Karpas-422 (cell line): ENCODE measurements around the gene SLC39A5. TPM values are rescaled to one million over a fixed set of nuclear protein-coding genes. Genes with fewer than 3 reads are reported as not detected.

ENCODE experiments used
- DNase-seq: peaks from one replicate; pipeline ENCODE4 v3.0.0-alpha.2; 2015
- H2AFZ ChIP-seq: fragments of 200-600 bp; sonication (generic); 2 replicates; pipeline ENCODE4 v1.6.1; 2014; ENCODE audit warnings: antibody characterized with exemption, low read length, mixed read lengths
- H3K27ac ChIP-seq: fragments of 200-600 bp; sonication (generic); 2 replicates; pipeline ENCODE4 v1.5.1; 2014; ENCODE audit warnings: mild to moderate bottlenecking, low read length, moderate library complexity
- H3K27me3 ChIP-seq: fragments of 200-600 bp; sonication (generic); 2 replicates; pipeline ENCODE4 v1.6.1; 2014; ENCODE audit warnings: low read length, mixed read lengths
- H3K36me3 ChIP-seq: fragments of 200-600 bp; sonication (generic); 2 replicates; pipeline ENCODE4 v1.6.1; 2014; ENCODE audit warnings: low read length, mixed read lengths; ENCODE audit not compliant: insufficient read depth
- H3K4me1 ChIP-seq: fragments of 200-600 bp; sonication (generic); 2 replicates; pipeline ENCODE4 v1.6.1; 2014; ENCODE audit warnings: mild to moderate bottlenecking, low read length, mixed read lengths
- H3K4me2 ChIP-seq: fragments of 200-600 bp; sonication (generic); 2 replicates; pipeline ENCODE4 v1.6.1; 2014; ENCODE audit warnings: low read length, low read depth, mild to moderate bottlenecking; ENCODE audit not compliant: poor library complexity, severe bottlenecking
- H3K4me3 ChIP-seq: fragments of 200-600 bp; sonication (generic); 2 replicates; pipeline ENCODE4 v1.5.1; 2014; ENCODE audit warnings: mild to moderate bottlenecking, antibody characterized with exemption, low read length, mixed read lengths
- H3K79me2 ChIP-seq: fragments of 200-600 bp; sonication (generic); 2 replicates; pipeline ENCODE4 v1.6.1; 2014; ENCODE audit warnings: mild to moderate bottlenecking, low read length, mixed read lengths
- H3K9ac ChIP-seq: fragments of 200-600 bp; sonication (generic); 2 replicates; pipeline ENCODE4 v1.6.0; 2014; ENCODE audit warnings: low read length
- H3K9me2 ChIP-seq: fragments of 200-600 bp; sonication (generic), shearing (Covaris generic); replicated peaks from 2 replicates; pipeline ENCODE4 v1.6.0; 2014; ENCODE audit warnings: mild to moderate bottlenecking, low read length, moderate library complexity; ENCODE audit not compliant: insufficient read depth
- H3K9me3 ChIP-seq: fragments of 300-700, 200-600 bp; sonication (generic); 2 replicates; pipeline ENCODE4 v1.6.1; 2014; ENCODE audit warnings: low read length, mixed read lengths
- H4K20me1 ChIP-seq: fragments of 200-600 bp; sonication (generic); 2 replicates; pipeline ENCODE4 v1.6.1; 2014; ENCODE audit warnings: mild to moderate bottlenecking, antibody characterized with exemption, low read length, low read depth; ENCODE audit not compliant: insufficient read depth
- total RNA-seq: library from RNA; depleted of rRNA; stranded (reverse); fragments of >200 nt; shearing (Covaris generic); gene quantifications from 2 replicates; pipeline ENCODE4 v1.2.3, GENCODE V29; 2014; ENCODE audit warnings: low replicate concordance; rRNA removed

SLC39A5 gene, protein sequence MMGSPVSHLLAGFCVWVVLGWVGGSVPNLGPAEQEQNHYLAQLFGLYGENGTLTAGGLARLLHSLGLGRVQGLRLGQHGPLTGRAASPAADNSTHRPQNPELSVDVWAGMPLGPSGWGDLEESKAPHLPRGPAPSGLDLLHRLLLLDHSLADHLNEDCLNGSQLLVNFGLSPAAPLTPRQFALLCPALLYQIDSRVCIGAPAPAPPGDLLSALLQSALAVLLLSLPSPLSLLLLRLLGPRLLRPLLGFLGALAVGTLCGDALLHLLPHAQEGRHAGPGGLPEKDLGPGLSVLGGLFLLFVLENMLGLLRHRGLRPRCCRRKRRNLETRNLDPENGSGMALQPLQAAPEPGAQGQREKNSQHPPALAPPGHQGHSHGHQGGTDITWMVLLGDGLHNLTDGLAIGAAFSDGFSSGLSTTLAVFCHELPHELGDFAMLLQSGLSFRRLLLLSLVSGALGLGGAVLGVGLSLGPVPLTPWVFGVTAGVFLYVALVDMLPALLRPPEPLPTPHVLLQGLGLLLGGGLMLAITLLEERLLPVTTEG
- 0.61 TPM in 1 of 2 replicates, not detected in the other for total RNA-seq

DNA sequence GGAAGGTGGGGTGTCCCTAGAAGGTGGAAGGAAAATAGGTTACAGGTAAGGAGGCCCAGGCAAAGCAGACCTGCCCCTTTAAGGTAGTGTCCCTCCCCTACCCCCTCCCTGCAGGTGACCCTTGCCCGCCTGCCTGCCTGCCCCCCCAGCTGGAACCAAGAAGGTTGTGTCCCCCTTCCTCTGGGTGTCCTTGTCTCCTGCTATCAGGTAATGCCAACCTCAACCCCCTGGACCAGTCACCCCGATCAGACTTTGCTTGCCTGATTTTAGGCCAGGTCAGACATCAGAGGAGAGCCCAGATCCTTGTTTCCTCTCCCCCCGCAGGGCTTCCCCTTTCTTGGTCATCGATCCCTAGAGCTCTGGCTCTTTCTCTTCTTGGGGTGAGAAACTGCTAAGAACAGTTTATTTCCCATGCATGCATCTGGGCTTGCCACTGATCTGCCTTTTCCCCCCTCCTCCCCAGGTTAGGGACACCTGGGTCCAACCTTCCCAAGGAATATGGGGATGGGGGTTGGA, at the start of gene SLC39A5:
TSS of gene SLC39A5 (plus strand) at position 136 of the 516 bp plus-strand sequence. CDS start 1,224 bp downstream, outside the sequence.
- Histone ChIP-seq H3K36me3 (0 out of 2 replicates have a peak, but pooled peaks cover 3% of the 10 kb centered on the region), H3K27me3 (no peaks in the 10 kb centered on the region), H3K4me2 (no peak within 1 kb of the TSS), H3K9ac (no peak within 1 kb of the TSS), H4K20me1 (no peaks in the 10 kb centered on the region), H3K9me2 (no peaks in the 10 kb centered on the region), H3K4me1 (peaks cover 7% of the 10 kb centered on the region), H3K9me3 (no peaks in the 10 kb centered on the region), H3K79me2 (peaks cover 4% of the 10 kb centered on the region), H2AFZ (no peak within 1 kb of the TSS), H3K4me3 (no peak within 1 kb of the TSS), H3K27ac (no peak within 1 kb of the TSS)
- peak; percentile 42 for DNase-seq

DNA sequence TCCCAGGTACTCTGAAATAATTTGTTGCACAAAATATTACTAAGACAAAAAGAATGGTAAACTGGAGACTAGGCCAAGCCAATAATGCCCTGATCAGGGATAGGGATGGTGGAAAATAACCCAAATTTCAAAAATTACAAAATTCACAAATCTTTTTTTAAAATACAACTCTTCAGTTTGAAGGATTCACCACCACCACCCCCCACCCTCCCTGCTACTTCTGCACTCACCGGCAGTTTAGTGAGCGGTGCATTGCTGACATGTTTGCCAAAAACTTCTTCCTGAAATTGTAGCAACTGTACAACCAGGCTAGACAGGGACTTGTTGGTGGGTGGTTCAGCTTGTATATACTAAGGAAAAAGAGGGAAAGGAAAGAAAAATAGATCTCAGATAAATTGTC, 42.9 kb upstream of the SLC39A5 start:
- Histone ChIP-seq H3K9ac (no peak overlapping the region), H3K79me2 (peaks cover 51% of the 10 kb centered on the region), H3K9me3 (no peaks in the 10 kb centered on the region), H3K36me3 (peaks cover 39% of the 10 kb centered on the region), H2AFZ (no peak overlapping the region), H3K4me3 (no peak overlapping the region), H3K27me3 (no peaks in the 10 kb centered on the region), H4K20me1 (no peaks in the 10 kb centered on the region), H3K9me2 (no peaks in the 10 kb centered on the region), H3K4me2 (peak overlapping the region; percentile 95), H3K4me1 (peaks cover 26% of the 10 kb centered on the region), H3K27ac (no peak overlapping the region)
- no peak for DNase-seq

DNA sequence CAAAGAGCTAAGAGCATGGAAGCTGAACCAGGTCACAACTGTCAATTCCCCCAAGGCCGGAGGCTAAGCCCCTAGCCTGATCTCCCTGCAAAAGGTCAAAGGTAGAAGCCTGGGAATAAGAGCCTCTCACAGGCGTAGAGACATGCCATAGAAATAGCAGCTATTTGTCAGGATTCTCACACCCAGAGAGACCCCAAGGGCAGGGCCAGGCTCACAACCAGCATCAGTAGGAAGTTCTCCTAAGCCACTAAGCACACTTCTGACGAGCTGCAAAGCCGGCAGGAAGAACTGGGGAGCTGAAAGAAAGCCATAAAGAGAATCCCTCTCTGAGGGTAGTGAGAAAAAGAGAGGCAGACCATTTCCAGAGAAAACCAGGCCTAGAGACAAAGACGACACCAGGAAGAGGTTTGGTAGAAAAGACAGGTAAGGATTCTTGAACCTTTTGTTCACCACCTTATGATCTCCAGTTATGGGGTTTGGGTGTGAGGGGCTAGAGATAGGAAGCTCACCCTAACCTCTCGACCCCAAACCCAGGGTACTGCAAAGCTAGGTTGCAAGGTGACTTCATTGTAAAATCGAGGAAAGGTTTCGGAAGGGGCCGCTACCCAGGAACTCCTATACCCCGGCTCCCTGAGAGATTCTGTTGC, 41.6 kb upstream of the SLC39A5 start:
- Histone ChIP-seq H3K4me2 (peak overlapping the region; percentile 95), H4K20me1 (no peaks in the 10 kb centered on the region), H3K27ac (peak overlapping the region; percentile 65), H3K9ac (peak overlapping the region; percentile 94), H3K27me3 (no peaks in the 10 kb centered on the region), H3K9me3 (no peaks in the 10 kb centered on the region), H3K79me2 (peaks cover 51% of the 10 kb centered on the region), H2AFZ (no peak overlapping the region; the same call in 1 of the 2 replicates), H3K4me3 (peak overlapping the region; percentile 97), H3K36me3 (peaks cover 34% of the 10 kb centered on the region), H3K9me2 (no peaks in the 10 kb centered on the region), H3K4me1 (peaks cover 35% of the 10 kb centered on the region)
- DNase-seq, result no peak

DNA sequence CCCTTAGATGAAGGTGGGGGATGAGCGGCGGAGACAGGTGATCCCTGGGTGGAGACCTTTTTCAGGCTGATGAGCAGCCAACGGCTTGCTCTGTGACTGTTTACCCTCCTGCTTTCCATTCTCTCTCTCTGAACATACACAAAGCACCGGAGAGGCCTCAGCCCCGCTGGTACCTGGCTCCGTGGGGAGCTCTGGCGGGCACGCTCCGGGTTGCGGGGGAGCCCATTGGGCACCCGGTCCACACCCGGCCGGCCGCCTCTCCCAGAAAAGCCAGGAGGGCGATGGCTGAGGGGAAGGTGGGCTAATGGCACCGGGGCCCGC, 41.1 kb upstream of the SLC39A5 start:
- Histone ChIP-seq H4K20me1 (no peaks in the 10 kb centered on the region), H3K27ac (peak overlapping the region; percentile 65), H3K9me2 (no peaks in the 10 kb centered on the region), H3K27me3 (no peaks in the 10 kb centered on the region), H3K4me2 (peak overlapping the region; percentile 95), H3K4me1 (peaks cover 38% of the 10 kb centered on the region), H3K9me3 (no peaks in the 10 kb centered on the region), H3K36me3 (peaks cover 30% of the 10 kb centered on the region), H3K4me3 (peak overlapping the region; percentile 97), H3K79me2 (peaks cover 47% of the 10 kb centered on the region), H3K9ac (peak overlapping the region; percentile 94), H2AFZ (no peak overlapping the region; the same call in 1 of the 2 replicates)
- DNase-seq, result peak; percentile 59

DNA sequence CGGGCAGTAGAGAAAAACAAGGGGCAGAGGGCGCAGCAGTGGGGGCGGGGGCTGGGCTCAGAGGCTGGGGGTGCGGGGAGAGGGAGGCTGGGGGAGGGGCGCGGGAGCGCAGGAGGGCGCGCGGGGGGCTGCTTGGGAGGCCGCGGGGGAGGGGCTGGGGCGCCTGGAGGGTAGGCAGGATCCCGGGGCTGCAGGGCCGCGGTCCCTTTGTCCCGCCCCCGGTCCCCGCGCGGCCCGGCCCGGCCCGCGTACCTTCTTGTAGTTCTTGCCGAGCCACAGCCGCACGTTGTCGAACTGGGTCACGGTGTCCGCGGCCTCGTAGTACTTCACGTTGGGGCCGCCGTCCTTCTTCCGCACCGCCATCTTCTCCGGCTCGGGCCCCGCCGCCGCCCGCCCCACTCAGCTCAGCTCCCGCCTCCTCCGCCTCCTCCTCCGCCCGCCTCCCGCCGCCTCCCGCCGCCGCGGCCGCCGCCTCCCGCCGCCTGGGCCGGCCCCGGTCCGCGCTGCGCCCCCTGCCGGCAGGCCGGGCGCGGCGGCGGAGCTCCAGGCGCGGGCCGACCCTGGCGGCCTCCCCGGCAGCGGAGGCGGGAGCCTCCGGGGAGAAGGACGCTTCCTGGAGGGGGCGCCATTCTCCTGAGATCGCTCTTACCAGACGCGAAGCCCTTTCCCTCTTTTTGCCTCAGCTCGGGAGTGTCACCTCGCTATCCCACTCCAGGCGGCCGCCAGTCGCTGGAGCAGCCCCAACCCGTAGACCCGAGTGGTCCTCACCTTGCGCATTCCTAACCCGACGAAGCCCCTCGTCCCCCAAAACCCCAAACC, 40.5 kb upstream of the SLC39A5 start, which contains the start of gene SMARCC2:
TSS of gene SMARCC2 (minus strand) at position 385 of the 819 bp plus-strand sequence. CDS start at position 363, 22 bp downstream.
- Histone ChIP-seq H3K4me3 (peak within 1 kb of the TSS; percentile 97), H3K9me2 (no peaks in the 10 kb centered on the region), H2AFZ (peak within 1 kb of the TSS; percentile 89; the same call in 1 of the 2 replicates), H3K4me1 (peaks cover 41% of the 10 kb centered on the region), H3K9ac (peak within 1 kb of the TSS; percentile 94), H3K27me3 (no peaks in the 10 kb centered on the region), H3K9me3 (no peaks in the 10 kb centered on the region), H3K27ac (peak within 1 kb of the TSS; percentile 66), H4K20me1 (no peaks in the 10 kb centered on the region), H3K36me3 (peaks cover 25% of the 10 kb centered on the region), H3K4me2 (peak within 1 kb of the TSS; percentile 95), H3K79me2 (peaks cover 42% of the 10 kb centered on the region)
- peak; percentile 93 for DNase-seq

DNA sequence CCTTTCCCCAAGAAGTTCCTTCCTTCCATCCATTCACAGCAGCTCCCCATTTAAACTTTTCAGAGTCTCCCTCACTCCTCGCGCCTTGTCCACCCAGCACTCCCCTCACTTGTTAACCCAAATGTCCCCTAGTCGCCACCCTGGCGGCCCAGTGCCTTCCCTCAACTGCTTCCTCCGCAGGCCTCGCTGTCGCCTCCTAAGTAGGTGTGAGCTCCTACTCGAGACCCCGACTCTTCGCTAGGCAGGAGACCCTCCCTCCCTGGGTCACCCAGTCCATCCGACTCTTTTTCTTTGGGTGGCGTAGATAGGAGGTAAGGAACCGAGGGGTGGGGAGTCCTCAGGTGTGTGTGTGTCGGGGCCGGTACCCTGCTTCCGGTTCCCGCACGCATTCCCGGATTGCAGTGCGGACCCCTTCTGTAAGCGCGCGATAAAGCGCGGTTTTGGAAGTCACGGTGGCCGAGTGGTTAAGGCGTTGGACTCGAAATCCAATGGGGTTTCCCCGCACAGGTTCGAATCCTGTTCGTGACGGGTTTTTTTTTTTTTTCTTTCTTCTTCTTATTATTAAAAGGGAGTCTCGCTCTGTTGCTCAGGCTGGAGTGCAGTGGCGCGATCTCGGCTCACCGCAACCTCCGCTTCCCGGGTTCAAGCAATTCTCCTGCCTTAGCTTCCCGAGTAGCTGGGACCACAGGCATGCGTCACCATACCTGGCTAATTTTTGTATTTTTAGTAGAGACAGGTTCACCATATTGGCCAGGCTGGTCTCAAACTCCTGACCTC, 39.7 kb upstream of the SLC39A5 start:
- Histone ChIP-seq H4K20me1 (no peaks in the 10 kb centered on the region), H3K9me3 (no peaks in the 10 kb centered on the region), H3K27ac (peak overlapping the region; percentile 66), H3K4me1 (peaks cover 43% of the 10 kb centered on the region), H3K4me3 (peak overlapping the region; percentile 75), H3K9me2 (no peaks in the 10 kb centered on the region), H3K79me2 (peaks cover 42% of the 10 kb centered on the region), H3K9ac (peak overlapping the region; percentile 80), H3K4me2 (peak overlapping the region; percentile 90), H3K36me3 (peaks cover 18% of the 10 kb centered on the region), H2AFZ (peak overlapping the region; percentile 89; the same call in 1 of the 2 replicates), H3K27me3 (no peaks in the 10 kb centered on the region)
- peak; percentile 96 for DNase-seq

DNA sequence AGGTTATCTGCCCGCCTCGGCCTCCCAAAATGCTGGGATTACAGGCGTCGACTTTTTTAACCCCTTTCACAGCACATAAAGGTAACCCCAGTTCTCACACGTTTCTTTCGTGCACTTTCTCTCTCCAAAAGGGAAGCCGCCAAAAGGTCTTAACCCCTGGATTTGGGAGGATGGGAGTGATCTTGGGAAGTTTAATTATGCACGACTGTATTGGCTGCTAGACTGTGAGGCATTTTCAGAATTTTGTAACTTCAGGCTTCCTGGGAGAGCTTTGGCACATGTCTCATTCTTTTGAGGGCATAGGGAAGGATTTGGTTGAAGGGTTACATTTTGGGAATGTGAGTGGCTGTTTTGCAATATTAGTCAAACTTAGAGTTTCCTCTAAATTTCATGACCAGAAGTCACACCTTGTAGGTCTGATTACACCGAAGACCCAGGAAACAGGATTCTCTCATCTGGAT, 39.1 kb upstream of the SLC39A5 start:
- DNase-seq, result no peak
- Histone ChIP-seq H3K4me1 (peaks cover 43% of the 10 kb centered on the region), H3K9me3 (no peaks in the 10 kb centered on the region), H3K79me2 (peaks cover 40% of the 10 kb centered on the region), H3K36me3 (peaks cover 15% of the 10 kb centered on the region), H3K9ac (peak overlapping the region; percentile 80), H3K4me3 (peak overlapping the region; percentile 75), H4K20me1 (no peaks in the 10 kb centered on the region), H3K9me2 (no peaks in the 10 kb centered on the region), H2AFZ (peak overlapping the region; percentile 89; the same call in 1 of the 2 replicates), H3K4me2 (peak overlapping the region; percentile 90), H3K27ac (peak overlapping the region; percentile 66), H3K27me3 (no peaks in the 10 kb centered on the region)
